Neural progenitor cell (in vitro differentiated cells): ENCODE data around the gene KCTD2. TPM values are rescaled to one million over a fixed set of nuclear protein-coding genes. Genes with fewer than 3 reads are reported as not detected.

ENCODE experiments used
- DNase-seq: peaks from one replicate; pipeline ENCODE4 v3.0.0-alpha.2; 2016; ENCODE audit warnings: low spot score
- H2AFZ ChIP-seq: fragments of 200-600 bp; sonication (generic); replicated peaks from 2 replicates; pipeline ENCODE4 v1.6.1; 2016; ENCODE audit warnings: antibody characterized with exemption
- H3F3A ChIP-seq: fragments of 200-600 bp; sonication (generic); 2 replicates; pipeline ENCODE4 v1.6.1; 2016; ENCODE audit warnings: antibody characterized with exemption, low read depth
- H3K27ac ChIP-seq: fragments of 200-600 bp; sonication (generic); 2 replicates; pipeline ENCODE4 v1.5.1; 2016; ENCODE audit warnings: mild to moderate bottlenecking
- H3K27me3 ChIP-seq: fragments of 200-600 bp; sonication (generic); 2 replicates; pipeline ENCODE4 v1.6.1; 2016; ENCODE audit warnings: mild to moderate bottlenecking, moderate library complexity
- H3K36me3 ChIP-seq: fragments of 200-600 bp; sonication (generic); 2 replicates; pipeline ENCODE4 v1.5.1; 2016
- H3K4me1 ChIP-seq: fragments of 200-600 bp; sonication (generic); 2 replicates; pipeline ENCODE4 v1.6.1; 2016; ENCODE audit warnings: mixed run types
- H3K4me2 ChIP-seq: fragments of 200-600 bp; sonication (generic); 2 replicates; pipeline ENCODE4 v1.6.1; 2016
- H3K4me3 ChIP-seq: fragments of 200-600 bp; sonication (generic); 2 replicates; pipeline ENCODE4 v1.5.1; 2016
- H3K79me2 ChIP-seq: fragments of 200-600 bp; sonication (generic); 2 replicates; pipeline ENCODE4 v1.6.1; 2016; ENCODE audit warnings: low read depth
- H3K9ac ChIP-seq: fragments of 200-600 bp; sonication (generic); 2 replicates; pipeline ENCODE4 v1.6.1; 2016
- H3K9me3 ChIP-seq: fragments of 200-600 bp; sonication (generic); 2 replicates; pipeline ENCODE4 v1.5.1; 2016; ENCODE audit warnings: low read depth
- H4K20me1 ChIP-seq: fragments of 200-600 bp; sonication (generic); 2 replicates; pipeline ENCODE4 v1.6.1; 2016; ENCODE audit warnings: low read depth
- H3K27ac Mint-ChIP-seq: 3 replicates; pipeline ENCODE4 v1.8.0; 2021; ENCODE audit warnings: mixed read lengths
- H3K27me3 Mint-ChIP-seq: 2 replicates; pipeline ENCODE4 v1.8.0; 2022; ENCODE audit warnings: low read depth, mild to moderate bottlenecking, inconsistent platforms, moderate library complexity, mixed read lengths; ENCODE audit not compliant: insufficient read depth
- H3K36me3 Mint-ChIP-seq: 3 replicates; pipeline ENCODE4 v1.8.0; 2021; ENCODE audit warnings: mixed read lengths
- H3K4me1 Mint-ChIP-seq: 3 replicates; pipeline ENCODE4 v1.8.0; 2021; ENCODE audit warnings: mixed read lengths
- H3K4me3 Mint-ChIP-seq: 3 replicates; pipeline ENCODE4 v1.8.0; 2021; ENCODE audit warnings: mild to moderate bottlenecking, moderate library complexity, mixed read lengths
- H3K9me3 Mint-ChIP-seq: 3 replicates; pipeline ENCODE4 v1.8.0; 2020; ENCODE audit warnings: mixed read lengths
- EZH2 ChIP-seq: fragments of 200-600 bp; sonication (generic); IDR thresholded peaks from 2 replicates; pipeline ENCODE4 v1.6.1; 2017; ENCODE audit warnings: antibody characterized with exemption, mild to moderate bottlenecking, moderate library complexity
- EZH2phosphoT487 ChIP-seq: fragments of 200-600 bp; sonication (generic); IDR thresholded peaks from 2 replicates; pipeline ENCODE4 v1.6.1; 2017; ENCODE audit warnings: antibody characterized with exemption
- total RNA-seq: library from RNA; depleted of rRNA; stranded (reverse); fragments of >200 nt; gene quantifications from 2 replicates; pipeline ENCODE4 v1.2.3, GENCODE V29; 2015; ENCODE audit warnings: low replicate concordance
- TF ChIP-seq, protein P1 (sequence below): fragments of 200-600 bp; sonication (generic); IDR thresholded peaks from 2 replicates; pipeline ENCODE4 v1.5.1; 2017; ENCODE audit warnings: antibody characterized with exemption, mild to moderate bottlenecking

The KCTD2 gene
- total RNA-seq, 1 donor from 2014 or later = 28.9 TPM

DNA sequence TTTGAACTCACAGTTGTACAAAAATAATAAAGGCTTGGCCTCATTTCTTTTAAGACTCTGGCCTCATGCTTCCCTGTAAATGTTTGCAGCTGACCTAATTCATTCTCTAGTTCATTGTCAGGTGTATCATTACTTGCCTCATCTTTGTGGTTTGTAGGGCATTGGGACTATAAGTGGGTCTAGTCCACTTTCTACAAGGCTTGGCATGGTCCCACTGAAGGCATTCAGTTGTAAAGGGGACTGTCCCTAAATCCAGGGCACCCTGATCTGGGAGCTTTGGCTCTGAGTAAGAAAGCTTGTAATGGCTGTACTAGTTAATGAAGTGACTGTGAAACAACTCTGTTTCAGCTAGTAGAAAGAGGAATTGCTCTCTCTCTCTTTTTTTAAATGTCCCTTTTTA lies 2.7 kb downstream of the KCTD2 start:
- Histone ChIP-seq H3K4me2 (no peak overlapping the region), H3K36me3 (peaks cover 13% of the 10 kb centered on the region), H3K4me3 (no peak overlapping the region), H4K20me1 (peaks cover 21% of the 10 kb centered on the region), H3K9me3 (no peaks in the 10 kb centered on the region), H3K4me1 (peaks cover 15% of the 10 kb centered on the region), H3K27me3 (no peaks in the 10 kb centered on the region), H3F3A (peaks cover 8% of the 10 kb centered on the region), H3K27ac (no peak overlapping the region), H3K79me2 (peaks cover 59% of the 10 kb centered on the region), H2AFZ (no peak overlapping the region), H3K9ac (no peak overlapping the region)
- peaks cover 22% of the 10 kb centered on the region for H3K36me3 Mint-ChIP-seq
- no peaks in the 10 kb centered on the region for H3K9me3 Mint-ChIP-seq
- TF ChIP-seq, protein P1, sequence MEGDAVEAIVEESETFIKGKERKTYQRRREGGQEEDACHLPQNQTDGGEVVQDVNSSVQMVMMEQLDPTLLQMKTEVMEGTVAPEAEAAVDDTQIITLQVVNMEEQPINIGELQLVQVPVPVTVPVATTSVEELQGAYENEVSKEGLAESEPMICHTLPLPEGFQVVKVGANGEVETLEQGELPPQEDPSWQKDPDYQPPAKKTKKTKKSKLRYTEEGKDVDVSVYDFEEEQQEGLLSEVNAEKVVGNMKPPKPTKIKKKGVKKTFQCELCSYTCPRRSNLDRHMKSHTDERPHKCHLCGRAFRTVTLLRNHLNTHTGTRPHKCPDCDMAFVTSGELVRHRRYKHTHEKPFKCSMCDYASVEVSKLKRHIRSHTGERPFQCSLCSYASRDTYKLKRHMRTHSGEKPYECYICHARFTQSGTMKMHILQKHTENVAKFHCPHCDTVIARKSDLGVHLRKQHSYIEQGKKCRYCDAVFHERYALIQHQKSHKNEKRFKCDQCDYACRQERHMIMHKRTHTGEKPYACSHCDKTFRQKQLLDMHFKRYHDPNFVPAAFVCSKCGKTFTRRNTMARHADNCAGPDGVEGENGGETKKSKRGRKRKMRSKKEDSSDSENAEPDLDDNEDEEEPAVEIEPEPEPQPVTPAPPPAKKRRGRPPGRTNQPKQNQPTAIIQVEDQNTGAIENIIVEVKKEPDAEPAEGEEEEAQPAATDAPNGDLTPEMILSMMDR = no peak
- TF ChIP-seq EZH2 (no peak), EZH2phosphoT487 (no peak)
- H3K4me1 Mint-ChIP-seq = peaks cover 33% of the 10 kb centered on the region
- no peak overlapping the region for H3K27ac Mint-ChIP-seq
- no peak overlapping the region for H3K4me3 Mint-ChIP-seq
- DNase-seq = no peak
- peaks cover 5% of the 10 kb centered on the region for H3K27me3 Mint-ChIP-seq

DNA sequence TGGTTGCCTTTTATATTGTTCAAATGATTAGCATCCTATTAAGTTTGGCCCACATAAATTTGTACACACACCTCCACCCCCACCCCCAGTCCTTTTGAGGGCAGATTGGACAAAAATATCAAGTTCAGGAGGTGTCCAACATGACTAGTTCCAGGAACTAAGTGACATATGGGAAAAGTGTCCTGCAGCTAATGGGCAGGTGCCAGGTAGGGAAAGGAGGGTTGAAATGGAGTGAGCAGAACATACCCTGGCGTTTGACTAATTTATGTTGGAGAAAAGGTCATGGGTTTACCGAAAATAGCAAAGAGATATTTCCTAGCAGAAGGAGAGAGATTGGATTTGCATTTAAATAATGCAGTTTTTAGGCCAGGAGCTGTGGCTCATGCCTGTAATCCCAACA lies 4.9 kb downstream of the KCTD2 start:
- Histone ChIP-seq H3K79me2 (peaks cover 60% of the 10 kb centered on the region), H3K4me3 (no peak overlapping the region), H4K20me1 (peaks cover 14% of the 10 kb centered on the region), H3K27ac (no peak overlapping the region), H2AFZ (no peak overlapping the region), H3K27me3 (no peaks in the 10 kb centered on the region), H3K36me3 (peaks cover 13% of the 10 kb centered on the region), H3K4me2 (no peak overlapping the region), H3F3A (no peaks in the 10 kb centered on the region), H3K4me1 (peaks cover 9% of the 10 kb centered on the region), H3K9ac (no peak overlapping the region), H3K9me3 (no peaks in the 10 kb centered on the region)
- H3K27ac Mint-ChIP-seq = no peak overlapping the region
- H3K4me3 Mint-ChIP-seq = no peak overlapping the region
- H3K9me3 Mint-ChIP-seq = no peaks in the 10 kb centered on the region
- peaks cover 2% of the 10 kb centered on the region for H3K27me3 Mint-ChIP-seq
- H3K4me1 Mint-ChIP-seq = peaks cover 19% of the 10 kb centered on the region
- peaks cover 26% of the 10 kb centered on the region for H3K36me3 Mint-ChIP-seq
- DNase-seq = no peak
- TF ChIP-seq EZH2 = no peak
- TF ChIP-seq, protein P1 = no peak
- TF ChIP-seq EZH2phosphoT487 = no peak

DNA sequence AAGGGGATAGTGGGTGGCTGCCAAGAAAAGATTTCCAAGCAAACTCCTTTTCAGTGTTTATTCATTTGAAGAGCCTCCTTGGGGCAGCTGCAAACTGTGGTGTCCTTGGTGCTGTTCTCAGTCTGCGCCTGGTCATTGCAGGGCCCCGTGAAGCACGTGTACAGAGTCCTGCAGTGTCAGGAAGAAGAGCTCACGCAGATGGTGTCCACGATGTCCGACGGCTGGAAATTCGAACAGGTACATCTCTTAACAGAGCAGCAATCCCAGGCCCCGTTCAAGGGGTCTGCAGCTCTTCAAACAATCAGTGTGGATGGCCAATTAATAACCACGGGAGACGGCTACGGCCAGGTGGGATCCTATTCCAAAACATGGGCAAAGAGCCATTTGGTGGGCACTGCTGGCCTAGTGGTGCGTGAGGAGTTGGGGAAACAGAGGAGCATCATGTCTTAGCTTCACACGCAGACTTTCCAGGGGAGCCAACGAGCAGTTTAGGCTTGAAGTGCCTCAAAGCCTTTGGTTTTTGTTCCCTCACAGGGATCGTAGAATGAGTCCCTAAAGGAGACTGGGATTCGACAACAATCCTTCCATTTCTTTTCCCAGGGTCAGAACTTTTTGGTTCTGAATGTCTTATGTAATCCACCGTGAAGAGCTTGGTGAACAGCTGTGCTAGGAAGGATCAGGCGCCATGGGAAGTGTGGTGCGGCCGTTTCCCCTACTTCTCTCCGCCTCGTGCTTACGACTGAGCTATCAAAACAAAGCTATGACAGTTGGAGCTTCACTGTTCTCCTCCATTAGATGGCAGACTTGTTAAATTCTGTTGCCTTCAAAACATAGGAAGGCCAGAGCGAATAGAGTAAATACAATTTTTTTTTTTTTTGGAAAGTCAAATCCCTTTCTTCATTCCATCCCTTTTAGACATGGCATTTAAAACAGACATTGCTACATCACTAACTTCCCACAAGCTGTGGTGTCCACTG lies 12.6 kb downstream of the KCTD2 start:
- Mint-ChIP-seq H3K9me3 (no peaks in the 10 kb centered on the region), H3K27me3 (peaks cover 6% of the 10 kb centered on the region), H3K4me3 (no peak overlapping the region), H3K36me3 (peaks cover 33% of the 10 kb centered on the region), H3K27ac (no peak overlapping the region), H3K4me1 (no peaks in the 10 kb centered on the region)
- TF ChIP-seq EZH2 = no peak
- TF ChIP-seq, protein P1 = peak; percentile 26
- H3K4me3 ChIP-seq = no peak overlapping the region
- no peak for DNase-seq
- peaks cover 5% of the 10 kb centered on the region for H3F3A ChIP-seq
- H3K9ac ChIP-seq = no peak overlapping the region
- H2AFZ ChIP-seq = no peak overlapping the region
- H3K4me2 ChIP-seq = no peak overlapping the region
- H3K79me2 ChIP-seq = peaks cover 24% of the 10 kb centered on the region
- no peaks in the 10 kb centered on the region for H3K9me3 ChIP-seq
- H3K36me3 ChIP-seq = no peaks in the 10 kb centered on the region
- no peaks in the 10 kb centered on the region for H3K4me1 ChIP-seq
- peaks cover 12% of the 10 kb centered on the region for H4K20me1 ChIP-seq
- H3K27ac ChIP-seq = no peak overlapping the region
- H3K27me3 ChIP-seq = no peaks in the 10 kb centered on the region
